CD14-positive monocyte (primary cell): ENCODE data around the gene BLM. TPM values are rescaled to one million over a fixed set of nuclear protein-coding genes. Genes with fewer than 3 reads are reported as not detected.

Experiments used
- DNase-seq, 3 donors: peaks; one replicate each; pipeline ENCODE4 v3.0.0-alpha.2; 2011 to 2022
- H2AFZ ChIP-seq: 2 replicates; pipeline ENCODE4 v1.6.0; 2012; ENCODE audit warnings: mild to moderate bottlenecking, low read depth, low read length, inconsistent platforms; ENCODE audit not compliant: insufficient read depth, poor library complexity, severe bottlenecking
- H3K27ac ChIP-seq, 2 donors: 1 replicate in 1 of 2; 2 replicates in 1 of 2; pipeline ENCODE4 v1.5.1; 2012 to 2013; ENCODE audit warnings: low read length in 2 of 2, control low read depth in 1 of 2, inconsistent platforms in 1 of 2, low read depth in 1 of 2, mild to moderate bottlenecking in 1 of 2
- H3K27me3 ChIP-seq, 2 donors: one replicate each; pipeline versions ENCODE4 v1.6.0 to v1.6.1; 2011 to 2013; ENCODE audit warnings: low read length in 2 of 2; ENCODE audit not compliant: control insufficient read depth in 2 of 2, insufficient read depth in 2 of 2
- H3K36me3 ChIP-seq, 2 donors: replicated peaks in 1 of 2; 1 replicate in 1 of 2; 2 replicates in 1 of 2; pipeline versions ENCODE4 v1.5.1 to v1.6.1; 2012 to 2013; ENCODE audit warnings: low read length in 2 of 2, control low read depth in 1 of 2, inconsistent platforms in 1 of 2, mild to moderate bottlenecking in 1 of 2; ENCODE audit not compliant: insufficient read depth in 2 of 2, control insufficient read depth in 1 of 2
- H3K4me1 ChIP-seq, 2 donors: 1 replicate in 1 of 2; 2 replicates in 1 of 2; pipeline versions ENCODE4 v1.5.1 to v1.6.1; 2012 to 2013; ENCODE audit warnings: low read length in 2 of 2, control low read depth in 1 of 2, inconsistent platforms in 1 of 2, mild to moderate bottlenecking in 1 of 2, moderate library complexity in 1 of 2; ENCODE audit not compliant: insufficient read depth in 2 of 2, control insufficient read depth in 1 of 2
- H3K4me2 ChIP-seq: replicated peaks from 2 replicates; pipeline ENCODE3; 2012; ENCODE audit warnings: low read length, moderate library complexity, mild to moderate bottlenecking; ENCODE audit not compliant: poor library complexity, severe bottlenecking; ENCODE audit errors: extremely low read depth
- H3K4me3 ChIP-seq, 3 experiments: fragments of 200-600 bp in 1 of 3; sonication (generic) in 1 of 3; replicated peaks in 1 of 3; 1 replicate in 2 of 3; 2 replicates in 1 of 3; pipeline ENCODE4 v1.5.1; 2011 to 2013; ENCODE audit warnings: low read length in 3 of 3, mild to moderate bottlenecking in 3 of 3, control low read depth in 2 of 3, low read depth in 2 of 3, inconsistent platforms in 1 of 3, moderate library complexity in 1 of 3
- H3K79me2 ChIP-seq: 2 replicates; pipeline ENCODE4 v1.6.0; 2012; ENCODE audit warnings: mild to moderate bottlenecking, control low read depth, inconsistent platforms, low read length, moderate library complexity; ENCODE audit not compliant: insufficient read depth
- H3K9ac ChIP-seq: 2 replicates; pipeline ENCODE4 v1.6.0; 2017; ENCODE audit warnings: low read length, mild to moderate bottlenecking; ENCODE audit not compliant: insufficient read depth, poor library complexity, severe bottlenecking
- H3K9me3 ChIP-seq, 2 donors: replicated peaks in 1 of 2; 1 replicate in 1 of 2; 2 replicates in 1 of 2; pipeline versions ENCODE4 v1.5.1 to v1.6.1; 2012 to 2013; ENCODE audit warnings: low read length in 2 of 2, control low read depth in 1 of 2; ENCODE audit not compliant: control insufficient read depth in 1 of 2, insufficient read depth in 1 of 2
- H4K20me1 ChIP-seq: 2 replicates; pipeline ENCODE4 v1.6.0; 2012; ENCODE audit warnings: mild to moderate bottlenecking, low read length, control low read depth, moderate library complexity; ENCODE audit not compliant: insufficient read depth
- H3K27ac Mint-ChIP-seq, 7 donors: one replicate each; pipeline ENCODE4 v1.8.0; 2020; ENCODE audit warnings: mild to moderate bottlenecking in 7 of 7, mixed read lengths in 7 of 7, moderate library complexity in 6 of 7, inconsistent platforms in 2 of 7
- H3K27me3 Mint-ChIP-seq, 3 donors: one replicate each; pipeline ENCODE4 v1.8.0; 2021 to 2022; ENCODE audit warnings: low read depth in 3 of 3, mild to moderate bottlenecking in 3 of 3, mixed read lengths in 3 of 3, moderate library complexity in 3 of 3, inconsistent platforms in 1 of 3
- H3K36me3 Mint-ChIP-seq, 2 donors: one replicate each; pipeline ENCODE4 v1.8.0; 2020; ENCODE audit warnings: mixed read lengths in 2 of 2, inconsistent platforms in 1 of 2, mild to moderate bottlenecking in 1 of 2
- H3K4me1 Mint-ChIP-seq: one replicate; pipeline ENCODE4 v1.8.0; 2020; ENCODE audit warnings: mild to moderate bottlenecking, mixed read lengths
- H3K4me3 Mint-ChIP-seq, 2 donors: one replicate each; pipeline ENCODE4 v1.8.0; 2020; ENCODE audit warnings: mild to moderate bottlenecking in 2 of 2, mixed read lengths in 2 of 2, moderate library complexity in 1 of 2
- H3K9me3 Mint-ChIP-seq, 7 donors: one replicate each; pipeline ENCODE4 v1.8.0; 2020 to 2022; ENCODE audit warnings: mixed read lengths in 7 of 7, mild to moderate bottlenecking in 6 of 7, moderate library complexity in 6 of 7, inconsistent platforms in 2 of 7
- WGBS: methylation state at CpG from one replicate; pipeline ENCODE4 v1.1.5; 2013; ENCODE audit warnings: missing lambda C conversion rate; ENCODE audit not compliant: insufficient coverage; 5-methylcytosine and 5-hydroxymethylcytosine counted together
- intact Hi-C, 2 donors: fragments of 100-400 bp; cut with micrococcal nuclease; formaldehyde crosslinking; loops; one replicate each; pipeline versions ENCODE4 v1.15.0 to v1.15.1; 2023
- polyA plus RNA-seq, 3 donors: library from polyadenylated mRNA; depleted of rRNA in 1 of 3; unstranded in 2 of 3; stranded (reverse) in 1 of 3; fragments of 300-500 nt in 2 of 3; fragments of >200 nt in 1 of 3; fragmentation: Illumina TruSeq in 2 of 3; gene quantifications; 1 replicate in 2 of 3; 2 replicates in 1 of 3; pipeline ENCODE4 v1.2.3, GENCODE V29; 2012 to 2021
- TF ChIP-seq, protein P1 (sequence below): fragments of 200-600 bp; IDR thresholded peaks from one replicate; pipeline ENCODE4 v1.8.0; 2022; ENCODE audit warnings: antibody characterized with exemption, mild to moderate bottlenecking

Gene BLM
- polyA plus RNA-seq, 3 donors, result 0.69 to 2.3 (median 1.2) TPM

DNA sequence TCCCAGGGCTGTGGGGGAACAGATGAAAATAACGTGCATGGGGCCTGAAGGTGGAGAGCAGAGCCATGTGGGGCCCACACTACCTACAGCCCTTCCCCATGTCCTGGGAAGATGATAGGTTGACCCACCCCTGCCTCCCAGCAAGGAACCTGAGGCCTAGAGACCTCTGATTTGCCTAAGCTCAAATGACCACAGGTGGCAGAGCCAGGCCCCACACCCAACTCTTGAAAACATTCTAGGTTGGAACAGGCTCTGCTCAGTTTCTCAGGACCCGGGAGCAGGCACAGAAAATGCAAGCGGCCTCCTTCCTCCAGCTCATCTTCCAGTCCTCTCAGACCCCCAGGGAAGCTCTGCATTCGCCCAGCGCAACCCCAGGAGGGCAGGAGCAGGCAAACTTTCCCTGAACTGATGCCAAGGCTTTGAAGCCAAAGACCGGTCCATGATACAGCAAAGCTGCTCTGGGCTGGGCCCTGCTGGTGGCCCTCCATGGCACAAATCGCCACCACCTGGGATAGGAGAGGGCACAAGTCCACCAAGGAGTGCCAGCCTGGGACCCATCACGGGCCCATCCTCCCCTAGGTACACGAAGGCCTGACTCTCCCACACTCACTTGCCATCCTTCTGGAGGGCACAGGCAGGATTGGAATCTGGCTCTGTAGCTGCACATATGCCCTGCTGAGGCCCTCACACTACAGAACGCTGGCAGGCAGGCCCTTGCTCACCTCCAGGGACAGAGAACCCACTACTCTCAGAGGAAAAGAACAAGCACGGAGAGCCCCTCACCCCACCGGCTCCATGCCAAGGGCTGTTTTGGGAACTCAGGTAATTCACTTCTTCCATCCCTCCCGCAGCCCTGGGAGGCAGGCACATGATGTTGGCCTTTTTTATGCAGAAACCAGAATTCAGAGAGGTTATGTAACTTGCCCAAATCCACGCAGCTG lies 100.2 kb downstream of the BLM start:
- Mint-ChIP-seq H3K4me1 (peaks cover 40% of the 10 kb centered on the region), H3K27me3 (peaks cover 0 to 7% (median 4%) of the 10 kb centered on the region in 3 donors), H3K27ac (peak overlapping the region in 1 of 7 donors; percentile 65), H3K36me3 (peaks cover 18 to 22% of the 10 kb centered on the region in 2 donors), H3K4me3 (no peak overlapping the region), H3K9me3 (no peaks in the 10 kb centered on the region)
- intact Hi-C loops, result loop anchor here (5.0 to 10.0 kb wide), 2 partner anchors 57 to 60 kb away; no protein-coding TSS in a partner anchor
- Histone ChIP-seq H3K9me3 (no peaks in the 10 kb centered on the region), H3K4me3 (no peak overlapping the region), H3K9ac (no peak overlapping the region), H3K4me1 (peaks cover 28 to 45% of the 10 kb centered on the region in 2 donors), H3K27ac (no peak overlapping the region), H2AFZ (peak overlapping the region; percentile 80), H3K27me3 (no peaks in the 10 kb centered on the region), H3K36me3 (peaks cover 0 to 10% of the 10 kb centered on the region in 2 donors), H3K4me2 (peak overlapping the region; percentile 74), H4K20me1 (no peaks in the 10 kb centered on the region), H3K79me2 (peaks cover 6% of the 10 kb centered on the region)
- no peak for DNase-seq
- TF ChIP-seq, protein P1, sequence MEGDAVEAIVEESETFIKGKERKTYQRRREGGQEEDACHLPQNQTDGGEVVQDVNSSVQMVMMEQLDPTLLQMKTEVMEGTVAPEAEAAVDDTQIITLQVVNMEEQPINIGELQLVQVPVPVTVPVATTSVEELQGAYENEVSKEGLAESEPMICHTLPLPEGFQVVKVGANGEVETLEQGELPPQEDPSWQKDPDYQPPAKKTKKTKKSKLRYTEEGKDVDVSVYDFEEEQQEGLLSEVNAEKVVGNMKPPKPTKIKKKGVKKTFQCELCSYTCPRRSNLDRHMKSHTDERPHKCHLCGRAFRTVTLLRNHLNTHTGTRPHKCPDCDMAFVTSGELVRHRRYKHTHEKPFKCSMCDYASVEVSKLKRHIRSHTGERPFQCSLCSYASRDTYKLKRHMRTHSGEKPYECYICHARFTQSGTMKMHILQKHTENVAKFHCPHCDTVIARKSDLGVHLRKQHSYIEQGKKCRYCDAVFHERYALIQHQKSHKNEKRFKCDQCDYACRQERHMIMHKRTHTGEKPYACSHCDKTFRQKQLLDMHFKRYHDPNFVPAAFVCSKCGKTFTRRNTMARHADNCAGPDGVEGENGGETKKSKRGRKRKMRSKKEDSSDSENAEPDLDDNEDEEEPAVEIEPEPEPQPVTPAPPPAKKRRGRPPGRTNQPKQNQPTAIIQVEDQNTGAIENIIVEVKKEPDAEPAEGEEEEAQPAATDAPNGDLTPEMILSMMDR, result no peak
- 77% methylated on average over 7 of the region's 14 CpGs for WGBS
